GM21619 (cell line): ENCODE data around the gene DCST2.

Experiments used
- ATAC-seq: cut with Tn5 transposase; IDR thresholded peaks from one replicate; pipeline ENCODE4 v1.9.1; 2021; ENCODE audit not compliant: unreplicated experiment

The DCST2 gene

DNA sequence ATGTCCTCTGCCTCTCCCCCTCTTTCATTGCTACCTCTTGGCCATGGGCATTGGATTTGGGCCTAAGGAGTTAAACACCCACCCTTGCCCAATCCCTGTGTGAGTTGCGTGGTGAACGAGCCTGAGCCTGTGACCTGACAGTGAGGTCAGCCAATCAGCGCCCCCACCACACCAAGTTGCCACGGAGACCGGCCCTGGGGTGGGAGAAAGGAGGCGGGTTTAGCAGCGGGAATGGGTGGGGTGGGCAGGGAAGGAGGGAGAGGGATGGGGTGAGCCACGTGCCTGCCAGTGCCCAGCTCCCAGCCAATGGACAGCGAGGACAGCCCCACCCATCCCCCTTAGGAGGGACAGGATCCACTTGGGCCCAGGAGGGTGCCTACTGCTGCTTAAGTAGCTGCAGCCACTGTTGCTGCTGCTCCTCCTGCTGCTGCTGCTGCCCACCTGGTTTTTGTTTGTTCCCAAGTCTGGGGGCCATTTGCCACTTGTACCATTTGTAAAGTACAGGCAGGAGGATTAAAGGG lies 21.5 kb downstream of the DCST2 start:
- ATAC-seq = no peak

DNA sequence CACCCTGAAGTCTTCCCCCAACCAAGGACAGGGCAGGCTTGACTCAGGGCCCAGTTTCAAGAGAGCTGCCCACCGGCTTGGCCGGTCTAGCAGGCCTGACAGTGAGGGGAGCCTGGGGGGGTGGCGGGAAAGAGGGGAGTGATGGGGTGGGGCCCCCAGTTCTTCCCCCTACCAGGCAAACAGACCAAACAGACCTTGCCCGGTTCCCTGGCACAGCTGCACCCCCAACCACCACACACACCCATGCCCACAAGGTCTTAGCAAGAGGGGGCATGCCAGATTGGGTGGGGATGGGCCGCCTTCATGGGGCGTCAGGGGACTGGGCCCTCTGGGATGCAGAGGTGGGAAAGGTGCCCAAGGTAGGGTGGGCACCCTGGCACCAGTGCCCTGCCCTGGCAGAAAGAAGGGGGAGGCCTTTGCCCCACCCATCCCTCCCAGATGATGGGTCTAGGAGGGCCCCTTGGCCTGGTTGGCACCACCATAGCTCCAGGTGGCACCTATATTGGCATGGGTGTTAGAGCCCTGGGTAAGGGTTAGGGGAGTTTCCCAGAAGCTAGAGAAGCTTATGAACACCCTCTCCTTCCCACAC lies 22.1 kb downstream of the DCST2 start:
- no peak for ATAC-seq

DNA sequence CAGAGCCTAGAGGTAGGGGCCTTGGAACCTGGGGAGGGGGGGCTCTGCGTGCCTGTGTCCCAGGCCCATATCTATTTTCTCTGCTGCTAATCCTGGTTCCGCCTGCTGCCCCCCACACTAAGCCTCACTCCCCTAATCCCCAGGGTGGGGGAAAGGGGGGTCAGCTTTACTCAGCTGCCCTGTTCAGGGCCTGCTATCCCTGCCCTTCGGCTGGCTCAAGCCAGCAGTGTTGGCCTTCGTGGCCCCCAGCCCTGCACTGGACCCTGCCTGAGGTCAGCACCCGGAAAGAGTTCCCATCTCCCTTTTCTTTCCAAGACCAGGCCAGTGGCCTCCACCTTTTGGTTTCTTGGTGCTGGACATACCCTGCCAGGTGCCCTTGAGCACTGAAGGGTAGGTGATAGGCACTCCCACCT lies 22.6 kb downstream of the DCST2 start:
- ATAC-seq = no peak

DNA sequence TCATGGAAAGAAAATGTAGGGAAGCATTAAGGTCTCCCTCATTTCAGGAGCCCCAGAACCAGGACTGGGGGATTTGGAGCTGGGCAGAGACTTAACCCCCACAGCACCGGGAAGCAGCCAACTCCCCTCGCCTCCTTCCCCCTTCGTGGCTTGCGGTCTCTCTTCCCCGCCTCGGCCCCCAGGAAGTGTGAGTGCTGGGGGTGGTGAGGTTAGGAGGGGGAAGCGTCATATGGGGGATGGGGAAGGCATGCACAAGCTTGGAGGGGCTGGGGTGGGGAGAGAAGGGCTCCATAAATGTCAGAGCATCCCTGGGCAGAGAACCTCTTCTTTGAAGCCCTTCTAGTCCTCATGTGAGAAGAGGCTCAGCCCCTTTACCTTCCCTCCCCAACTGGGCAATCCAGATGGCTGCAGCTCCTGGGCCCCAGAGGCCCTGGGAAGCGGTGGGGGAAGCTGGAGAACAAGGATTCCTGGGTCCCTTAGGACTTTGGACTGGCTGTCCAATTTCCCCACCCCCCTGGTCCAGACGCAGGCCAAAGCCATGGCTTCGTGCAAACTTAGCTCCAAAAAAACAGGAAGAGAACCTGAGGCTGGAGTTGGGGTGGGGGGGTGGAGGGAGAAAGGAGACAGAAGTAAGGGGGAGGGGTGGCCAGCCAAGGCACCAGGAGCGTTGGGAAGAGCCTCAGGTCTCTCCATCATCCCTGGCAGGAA lies 23.2 kb downstream of the DCST2 start:
- ATAC-seq = no peak

DNA sequence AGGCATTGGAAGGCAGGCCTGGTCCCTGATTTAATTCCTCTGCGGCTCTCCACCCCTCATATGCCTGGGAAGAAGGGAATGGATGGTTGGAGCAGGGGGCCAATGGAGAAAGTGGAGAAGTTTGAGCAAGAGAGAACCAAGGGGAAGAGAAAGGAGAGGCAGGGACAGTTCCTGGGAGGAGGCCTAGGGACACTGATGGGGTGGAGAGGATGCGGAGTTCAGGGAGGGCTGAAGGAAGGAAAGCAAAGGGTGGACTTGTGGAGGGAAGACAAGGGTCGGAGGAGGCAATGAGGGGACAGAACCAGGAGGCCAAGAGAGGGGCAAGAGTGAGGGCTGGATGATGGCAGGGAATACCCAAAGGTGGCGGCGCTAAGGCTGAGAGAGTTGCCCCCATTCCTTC lies 23.8 kb downstream of the DCST2 start:
- no peak for ATAC-seq

DNA sequence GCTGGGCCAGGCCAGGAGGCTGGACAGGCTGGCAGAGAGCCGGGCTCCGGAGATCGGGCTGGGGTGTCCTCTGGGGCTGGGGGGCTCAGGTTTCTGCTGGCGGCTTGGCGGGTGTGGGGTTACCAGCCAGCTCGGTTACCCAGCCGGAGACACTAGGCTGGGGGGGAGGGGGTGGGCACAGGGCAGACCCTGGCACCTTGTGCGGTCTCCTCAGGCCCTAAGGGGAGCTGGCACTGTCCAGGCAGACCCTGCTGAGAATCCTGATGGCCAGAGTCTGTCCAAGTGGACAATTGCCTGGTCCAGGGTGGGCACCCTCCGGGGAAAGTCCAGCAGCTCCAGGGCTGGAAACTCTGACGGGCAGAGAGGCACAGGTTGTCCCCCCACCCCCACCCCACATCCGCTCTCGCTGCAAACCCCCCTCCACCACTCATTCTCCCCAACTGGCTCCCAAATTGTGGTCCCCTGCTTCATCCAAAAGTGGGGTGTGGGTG lies 24.3 kb downstream of the DCST2 start:
- ATAC-seq = no peak

DNA sequence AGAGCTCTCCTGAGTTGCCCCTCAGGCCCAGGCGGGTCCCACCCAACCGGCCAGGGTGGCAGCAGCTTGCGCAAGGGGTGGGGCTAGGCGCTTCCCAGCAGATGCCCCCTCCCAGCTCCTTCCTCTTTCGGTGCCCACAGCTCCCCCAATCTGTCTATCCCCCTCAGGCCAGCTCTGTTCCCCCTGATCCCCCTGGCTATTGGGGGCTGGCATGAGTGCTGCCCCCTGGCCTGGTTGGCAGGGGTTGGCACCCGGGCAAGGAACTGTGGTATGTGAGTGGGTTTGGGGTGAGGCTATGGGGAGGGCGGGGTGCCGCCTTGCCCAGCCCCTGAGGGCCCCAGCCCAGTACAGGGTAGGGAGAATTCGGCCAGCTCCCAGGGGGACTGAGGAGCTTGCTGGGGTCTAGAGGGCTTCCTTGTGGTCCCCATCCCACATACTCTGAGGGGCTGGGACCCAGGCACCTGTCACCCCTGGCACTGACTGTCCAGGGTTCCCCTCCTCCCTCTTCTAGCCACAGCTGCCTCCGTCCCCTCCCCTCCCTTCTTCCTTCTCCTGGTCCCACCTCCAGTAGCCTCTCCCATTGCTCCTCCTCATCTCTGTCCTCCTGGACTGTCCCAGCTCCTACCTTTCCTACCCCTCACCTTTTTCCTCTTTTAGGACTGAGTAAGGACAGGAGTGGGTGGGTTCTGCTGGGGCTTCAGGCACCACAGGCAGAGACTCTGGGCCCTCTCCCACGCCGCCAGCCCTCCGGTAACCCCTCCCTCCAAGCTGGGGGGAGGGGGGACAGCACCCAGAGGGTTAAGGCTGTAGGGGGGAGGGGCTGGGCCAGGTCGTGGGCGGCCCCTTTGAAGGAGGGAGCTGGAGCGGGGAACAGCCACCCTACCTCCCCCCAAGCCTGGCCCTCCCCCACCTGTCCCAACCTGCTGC lies 25.3 kb downstream of the DCST2 start:
- no peak for ATAC-seq

DNA sequence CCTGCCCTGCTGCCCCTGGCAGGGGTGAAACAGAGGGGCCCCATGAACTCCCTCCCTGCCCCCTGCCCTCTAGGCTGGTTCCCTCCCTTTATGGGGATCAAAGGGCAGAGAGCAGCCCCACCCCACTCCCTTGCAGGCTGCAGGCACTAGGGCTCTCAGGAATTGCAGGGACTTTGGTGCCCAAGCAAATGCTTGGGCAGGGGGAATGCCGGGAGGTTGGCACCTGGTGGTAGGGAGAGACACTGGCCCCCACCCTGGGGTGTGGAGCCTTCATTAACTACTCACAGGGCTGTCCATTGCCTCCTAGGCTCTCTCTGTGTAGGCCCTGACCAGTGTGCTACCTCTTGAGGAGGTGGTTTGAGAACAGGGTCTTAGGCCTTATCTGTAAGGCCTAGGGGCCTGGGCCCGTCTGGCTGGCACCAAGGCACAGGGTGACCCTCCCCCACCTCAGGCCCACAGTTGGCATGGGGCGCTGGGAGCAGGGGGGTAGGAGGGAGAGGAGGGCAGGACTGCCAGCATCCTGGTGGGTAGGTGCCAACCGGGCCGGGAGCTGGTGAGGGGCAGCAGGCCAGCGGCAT lies 26.2 kb downstream of the DCST2 start:
- no peak for ATAC-seq

DNA sequence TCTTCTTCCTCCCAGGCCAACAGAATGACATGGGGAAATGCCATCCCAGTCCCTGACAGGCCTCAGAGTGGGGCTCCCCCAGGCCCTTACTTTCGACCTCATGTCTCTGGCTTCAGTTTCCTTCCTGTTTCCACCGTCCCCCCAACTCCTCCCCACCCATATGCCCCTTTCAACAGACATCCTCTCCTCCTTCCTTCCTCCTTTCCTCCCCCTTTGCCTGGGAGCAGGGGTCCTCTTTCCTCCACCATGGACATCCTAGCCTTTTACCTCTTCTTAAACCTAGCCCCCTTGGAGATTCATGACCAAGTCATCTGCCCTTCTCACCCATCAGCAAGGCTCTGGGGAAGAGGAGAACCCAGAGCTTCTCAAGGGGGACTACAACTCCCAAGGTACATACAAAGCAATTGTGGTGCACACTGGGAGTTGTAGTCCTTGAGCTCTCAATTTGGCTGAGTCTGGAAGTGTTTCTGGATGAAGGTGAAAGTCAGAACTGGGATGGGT lies 26.9 kb downstream of the DCST2 start:
- no peak for ATAC-seq

DNA sequence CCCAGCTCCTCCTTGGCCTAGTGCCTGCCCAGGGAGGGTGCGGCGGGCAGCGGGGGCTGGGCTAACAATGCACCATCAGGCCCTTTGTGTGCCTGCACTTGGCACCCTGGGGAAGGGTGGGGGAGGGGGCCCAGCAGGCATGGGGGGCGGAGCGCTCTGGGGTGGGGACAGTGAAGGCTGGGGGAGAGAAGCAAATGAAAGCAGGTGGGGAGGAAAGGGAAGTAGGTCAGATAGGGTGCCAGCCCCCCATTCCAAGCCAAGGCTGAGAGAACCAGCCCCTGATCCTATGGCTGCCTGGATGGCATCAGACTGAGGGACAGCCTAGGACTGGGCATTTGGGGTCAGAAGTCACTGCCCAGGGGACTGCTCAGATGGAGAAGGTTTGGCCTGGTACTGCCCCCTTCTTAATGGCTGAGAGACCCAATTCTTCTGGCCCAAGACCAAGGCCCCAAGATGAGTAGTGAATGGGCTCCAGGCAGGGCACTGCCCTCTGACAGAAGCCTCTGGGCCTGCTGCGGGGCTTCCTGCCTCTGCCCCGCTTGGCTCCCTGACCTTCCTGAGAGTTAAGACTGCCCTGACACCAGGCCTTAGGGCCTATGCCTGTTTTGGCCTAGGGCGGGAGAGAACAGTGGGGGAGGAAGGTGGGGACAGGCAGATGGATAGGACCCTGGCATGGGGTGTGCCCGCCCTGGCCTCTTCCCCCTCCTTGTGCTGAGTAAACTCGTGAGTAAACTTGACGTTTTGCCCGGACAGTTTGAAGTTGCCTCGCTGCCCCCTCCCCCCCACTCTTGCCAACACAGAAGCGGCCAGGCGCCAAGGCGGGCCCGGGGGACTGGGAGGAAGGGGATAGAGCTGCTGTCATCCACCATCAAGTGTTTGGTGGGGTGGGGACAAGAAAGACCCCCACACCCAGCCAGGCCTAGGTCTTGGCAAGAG lies 28.2 kb downstream of the DCST2 start:
- ATAC-seq = no peak

DNA sequence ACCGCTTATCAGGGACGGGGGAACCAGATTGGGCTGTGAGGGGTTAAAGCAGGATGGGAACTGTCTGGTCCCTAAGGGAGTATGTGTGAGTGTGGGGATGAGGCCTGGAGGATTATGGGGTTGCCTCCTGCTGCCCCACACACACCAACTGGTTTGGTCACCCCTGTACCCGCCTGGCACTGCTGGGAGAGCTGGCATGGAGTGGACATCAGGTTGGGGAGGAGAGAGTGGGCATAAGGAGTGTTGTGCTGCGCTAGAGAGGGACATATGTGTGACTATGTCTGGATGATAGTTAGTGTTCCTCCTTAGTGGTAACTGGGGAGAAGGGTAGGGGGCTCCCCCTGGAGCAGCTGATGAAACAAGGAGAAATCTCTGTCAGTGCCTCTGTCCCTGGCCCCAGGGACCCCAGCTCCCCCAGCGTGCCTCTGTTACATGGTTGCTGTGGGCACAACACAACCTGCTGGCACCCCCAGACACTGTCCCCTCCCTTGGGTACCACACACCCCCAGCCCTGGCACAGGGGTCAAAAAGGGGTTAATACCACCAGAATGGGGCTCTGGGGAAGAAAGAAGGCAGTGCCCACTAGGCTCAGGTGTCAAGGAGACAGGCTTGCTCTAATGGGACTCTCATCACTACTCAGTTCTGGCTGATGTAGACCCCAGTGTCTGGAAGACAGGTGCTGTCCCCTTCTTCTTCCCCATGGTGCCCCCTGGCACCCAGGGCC lies 29.1 kb downstream of the DCST2 start:
- ATAC-seq = no peak

DNA sequence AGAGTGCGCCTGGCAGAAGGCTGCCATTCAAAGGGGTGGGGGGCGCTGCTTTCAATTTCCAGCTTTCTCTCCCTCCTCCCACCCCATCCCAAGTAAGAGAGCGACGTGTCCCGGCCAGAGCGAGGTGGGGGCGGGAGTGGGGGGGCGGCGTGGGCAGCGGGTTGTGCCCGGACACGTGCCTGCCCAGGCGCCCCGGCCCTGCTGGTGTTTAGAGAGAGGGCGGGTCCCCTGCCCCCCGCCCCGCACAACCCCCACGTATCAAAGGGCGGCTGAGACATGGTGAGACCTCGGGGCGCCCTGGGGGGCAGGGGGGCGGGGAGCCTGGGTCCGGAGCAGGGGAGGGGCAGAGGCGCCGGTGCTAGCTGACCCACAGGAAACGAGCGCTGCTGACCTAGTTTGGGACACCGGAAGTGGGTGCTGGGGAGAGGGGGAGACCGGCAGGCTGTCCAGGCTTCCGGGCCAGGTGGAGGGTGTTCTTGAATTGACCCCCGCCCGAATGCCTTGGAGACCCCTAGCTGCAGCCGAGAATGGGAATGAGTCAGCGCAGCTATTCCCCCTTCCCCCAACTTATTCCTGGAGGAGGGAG lies 29.7 kb downstream of the DCST2 start:
- no peak for ATAC-seq

DNA sequence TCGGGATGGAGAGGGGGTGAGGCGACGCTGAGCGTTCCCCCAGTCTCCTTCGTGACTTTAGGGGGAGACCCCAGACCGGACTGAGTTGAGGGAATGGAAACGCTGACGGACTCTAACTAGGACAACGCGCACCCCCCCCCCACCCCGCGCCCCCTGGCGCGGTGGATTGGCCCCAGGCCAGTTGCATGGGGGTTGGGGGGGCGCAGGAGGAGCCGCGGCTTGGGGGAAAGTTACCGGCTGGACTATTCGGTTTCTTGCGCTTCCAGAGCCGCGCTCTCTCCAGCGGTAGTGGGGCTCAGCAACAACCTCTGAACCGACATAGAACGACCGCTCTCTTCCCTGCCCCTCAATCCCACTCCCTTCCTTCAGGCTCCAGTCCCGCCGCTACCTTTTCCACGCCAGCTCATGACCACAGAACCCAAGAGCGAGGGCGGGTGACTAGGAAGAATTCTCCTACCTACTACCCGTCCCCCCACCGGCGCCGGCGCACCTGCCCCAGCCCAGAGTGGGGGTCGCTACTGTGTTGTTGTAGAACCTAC lies 30.3 kb downstream of the DCST2 start:
- ATAC-seq = no peak

DNA sequence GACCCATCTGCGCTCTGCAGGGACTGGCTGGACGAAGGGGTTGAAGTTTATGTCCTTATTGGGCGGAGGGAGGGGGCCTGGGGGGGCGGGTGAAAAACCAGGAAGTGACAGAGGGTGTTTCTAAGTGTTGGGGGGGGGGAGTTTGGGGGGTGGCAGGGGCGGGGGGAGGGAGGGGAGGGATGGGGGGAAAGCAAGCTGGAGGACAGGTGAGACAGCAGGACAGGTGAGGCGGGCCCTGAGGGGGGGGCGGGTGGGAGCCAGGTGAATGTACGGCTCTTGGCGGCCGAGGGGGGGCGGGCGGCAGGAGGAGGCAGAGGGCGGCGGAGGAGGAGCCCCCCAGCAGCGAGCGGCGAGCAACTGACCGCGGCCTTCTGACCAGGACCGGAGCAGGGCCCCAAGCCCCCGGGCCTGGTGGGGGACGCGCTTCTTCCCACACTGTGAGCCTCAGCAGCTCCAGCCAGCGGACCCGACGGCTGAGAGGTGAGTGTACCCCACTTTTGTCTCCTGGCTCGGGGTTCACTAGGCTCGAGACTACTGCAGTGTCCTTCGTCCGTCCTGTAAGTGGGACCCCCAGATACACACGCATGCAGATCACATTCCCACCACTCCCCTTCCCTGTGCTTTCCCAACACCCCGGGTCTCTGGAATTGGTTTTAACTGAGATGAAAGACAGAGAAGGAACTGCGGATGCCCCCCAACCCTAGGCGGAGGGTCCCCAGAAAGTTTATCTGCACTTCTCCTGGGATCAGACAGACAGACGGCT lies 30.9 kb downstream of the DCST2 start, which contains the start of gene ZBTB7B:
Gene ZBTB7B (plus strand): TSS at position 339 of the 763 bp plus-strand sequence. CDS start 11,859 bp downstream, outside the sequence.
- no peak for ATAC-seq

DNA sequence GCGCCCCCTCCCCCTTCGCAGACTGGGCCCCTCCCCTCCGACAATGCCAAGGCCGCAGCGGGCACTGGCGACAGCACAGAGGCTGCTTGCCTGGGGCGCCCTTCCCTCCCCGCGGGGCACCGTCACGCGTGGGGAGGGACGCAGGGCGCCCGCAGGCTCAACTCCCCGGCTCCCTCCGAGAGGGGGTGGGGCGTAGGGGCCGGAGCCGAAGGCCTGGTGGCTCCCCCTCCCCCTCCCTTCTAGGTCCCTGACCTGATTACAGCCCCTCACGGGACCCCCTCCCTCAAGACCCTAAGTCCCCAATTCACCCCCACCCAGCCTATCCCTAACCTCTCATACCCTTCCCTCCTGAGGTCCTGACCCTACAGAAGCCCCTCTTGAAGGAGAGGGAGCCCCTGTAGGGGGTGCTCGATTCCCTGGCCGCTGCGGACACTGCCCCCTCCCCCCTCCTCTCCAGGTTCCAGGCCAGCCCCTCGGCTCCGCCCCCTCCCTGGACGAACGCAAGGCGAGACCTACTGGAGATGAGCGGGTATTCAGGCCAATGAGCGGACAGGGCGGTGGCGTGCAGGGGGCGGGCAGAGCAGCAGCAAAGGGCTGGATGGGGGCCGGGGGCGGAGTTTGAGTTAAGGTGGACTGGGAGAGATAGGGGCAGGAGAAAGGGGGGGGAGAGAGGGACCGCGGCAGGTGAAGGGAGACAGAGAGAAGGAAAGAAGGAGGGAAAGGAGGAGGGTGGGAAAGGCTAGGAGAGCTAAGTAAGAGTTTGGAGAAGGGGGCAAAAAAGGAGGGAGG lies 31.7 kb downstream of the DCST2 start:
- ATAC-seq = peak; percentile 44

DNA sequence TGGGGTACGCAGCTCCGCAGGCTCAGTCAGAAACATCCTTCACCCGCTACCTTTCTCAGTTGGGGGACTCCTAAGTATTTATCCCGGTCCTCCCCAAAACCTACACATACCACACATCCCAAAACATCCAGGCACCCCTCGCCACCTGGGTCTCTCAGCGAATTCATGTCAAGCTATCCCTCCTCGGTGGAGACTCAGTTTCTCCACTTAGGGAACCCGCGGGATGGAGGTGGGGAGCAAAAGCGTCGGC lies 32.2 kb downstream of the DCST2 start:
- no peak for ATAC-seq

DNA sequence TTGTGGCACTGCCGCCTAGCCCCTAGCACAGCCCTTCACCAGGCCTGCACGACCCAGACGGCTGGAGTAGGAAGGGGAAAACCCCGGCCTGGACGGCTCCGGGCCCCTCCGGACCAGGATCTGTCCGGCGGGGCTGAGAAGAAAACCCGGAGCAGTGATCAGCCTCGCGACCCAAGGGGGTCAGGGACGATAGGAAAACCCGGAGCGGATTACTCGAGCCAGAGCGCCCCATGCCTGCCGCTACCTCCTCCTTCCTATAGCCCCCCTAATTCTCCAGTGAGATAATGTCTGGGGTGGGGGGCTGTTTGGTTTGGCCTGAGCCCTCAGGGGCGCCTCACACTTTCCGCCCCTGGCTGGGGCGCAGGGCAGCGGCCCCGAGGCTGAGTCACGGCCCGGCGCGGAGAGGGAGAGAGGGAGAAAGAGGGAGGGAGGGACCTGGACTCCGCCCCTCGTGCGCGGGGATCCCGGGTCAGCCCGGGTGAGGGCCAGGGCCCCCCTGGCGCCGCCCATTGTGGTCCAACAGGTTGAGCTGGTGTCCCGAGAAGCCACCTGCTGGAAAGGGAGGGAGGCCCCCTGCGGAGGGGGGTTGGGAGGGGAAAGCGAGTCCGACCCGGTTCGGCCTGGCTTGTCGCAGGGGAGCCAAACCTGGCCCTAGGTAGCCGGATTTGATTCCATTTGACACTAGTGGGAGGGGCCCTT lies 32.7 kb downstream of the DCST2 start:
- ATAC-seq = peak; percentile 36
